Left renal pelvis (tissue), 4 donors: ENCODE measurements around the gene PLK5. TPM values are rescaled to one million over a fixed set of nuclear protein-coding genes. Genes with fewer than 3 reads are reported as not detected.

Source experiments
- DNase-seq, 4 donors: peaks; one replicate each; pipeline ENCODE4 v3.0.0-alpha.2; 2013; ENCODE audit warnings: low read depth in 4 of 4, low spot score in 3 of 4
- polyA plus RNA-seq, 4 donors: library from polyadenylated mRNA; unstranded; fragments of 120-200 nt; gene quantifications; one replicate each; pipeline ENCODE4 v1.2.1, GENCODE V29; 2013; ENCODE audit not compliant: insufficient read length in 4 of 4

Gene PLK5
- polyA plus RNA-seq, 4 donors: 0.11 to 0.70 (median 0.35) TPM

GRCh38 chr19:1572795-1573194 lies 48.9 kb downstream of the PLK5 start:
- no peak for DNase-seq

GRCh38 chr19:1574354-1575136 lies 50.7 kb downstream of the PLK5 start:
- DNase-seq: no peak

- DNase-seq: no peak
Measured at GRCh38 chr19:1575323-1576241, 51.7 kb downstream of the PLK5 start.

GRCh38 chr19:1576242-1577089 lies 52.6 kb downstream of the PLK5 start:
- no peak for DNase-seq

GRCh38 chr19:1577090-1577928 lies 53.4 kb downstream of the PLK5 start:
- DNase-seq: no peak

- DNase-seq: no peak
Measured at GRCh38 chr19:1577929-1578618, 54.2 kb downstream of the PLK5 start.

- no peak for DNase-seq
Measured at GRCh38 chr19:1579222-1579621, 55.3 kb downstream of the PLK5 start.

- DNase-seq: no peak
Measured at GRCh38 chr19:1580382-1580781, 56.5 kb downstream of the PLK5 start.

GRCh38 chr19:1580957-1581356 lies 57.1 kb downstream of the PLK5 start:
- DNase-seq: no peak

- no peak for DNase-seq
Measured at GRCh38 chr19:1582201-1582600, 58.3 kb downstream of the PLK5 start.

GRCh38 chr19:1584500-1585242 lies 60.8 kb downstream of the PLK5 start:
- no peak for DNase-seq

- no peak for DNase-seq
Measured at GRCh38 chr19:1585243-1585580, 61.3 kb downstream of the PLK5 start.

Other genes with a start within 250 kb of the PLK5 start
- gene FAM174C, start 248.5 kb upstream of the PLK5 start, polyA plus RNA-seq: 10 to 100 TPM; 13.3 to 29.7 (median 15.8) TPM
- 1 to 10 TPM; 1.8 to 4.6 (median 3.1) TPM for gene EFNA2, start 238.2 kb upstream of the PLK5 start, polyA plus RNA-seq
- gene NDUFS7, start 140.2 kb upstream of the PLK5 start, polyA plus RNA-seq: 10 to 100 TPM; 32.0 to 90.9 (median 46.4) TPM
- gene GAMT, start 122.5 kb upstream of the PLK5 start, polyA plus RNA-seq: 10 to 100 TPM; 24.2 to 37.3 (median 30.3) TPM
- gene DAZAP1, start 116.5 kb upstream of the PLK5 start, polyA plus RNA-seq: 100 to 1,000 TPM in 1 of 4 donors, 10 to 100 TPM in 3; 61.7 to 103 (median 80.9) TPM
- 100 to 1,000 TPM; 544 to 886 (median 605) TPM for gene RPS15, start 85.7 kb upstream of the PLK5 start, polyA plus RNA-seq
- 1 to 10 TPM; 1.0 to 1.5 (median 1.2) TPM for gene APC2, start 74.0 kb upstream of the PLK5 start, polyA plus RNA-seq
- 10 to 100 TPM; 16.5 to 37.0 (median 21.9) TPM for gene C19orf25, start 44.9 kb upstream of the PLK5 start, polyA plus RNA-seq
- 1 to 10 TPM; 2.1 to 9.8 (median 5.2) TPM for gene PCSK4, start 33.7 kb upstream of the PLK5 start, polyA plus RNA-seq
- 10 to 100 TPM in 2 of 4 donors, 1 to 10 TPM in 2; 2.2 to 23.5 (median 14.0) TPM for gene REEP6, start 32.9 kb upstream of the PLK5 start, polyA plus RNA-seq
- gene ADAMTSL5, start 11.1 kb upstream of the PLK5 start, polyA plus RNA-seq: 1 to 10 TPM in 2 of 4 donors, under 1 TPM in 2; 0.79 to 2.5 (median 0.96) TPM
- gene MEX3D, start 44.2 kb downstream of the PLK5 start, polyA plus RNA-seq: 10 to 100 TPM; 21.8 to 33.4 (median 31.2) TPM
- gene MBD3, start 68.8 kb downstream of the PLK5 start, polyA plus RNA-seq: 10 to 100 TPM; 43.1 to 80.9 (median 44.9) TPM
- gene UQCR11, start 81.4 kb downstream of the PLK5 start, polyA plus RNA-seq: 100 to 1,000 TPM in 2 of 4 donors, 10 to 100 TPM in 2; 86.3 to 159 (median 107) TPM
- 100 to 1,000 TPM; 104 to 127 (median 108) TPM for gene TCF3, start 128.5 kb downstream of the PLK5 start, polyA plus RNA-seq
- gene ONECUT3, start 229.4 kb downstream of the PLK5 start, polyA plus RNA-seq: under 1 TPM in 3 of 4 donors, not detected in 1; 0.03 to 0.05 (median 0.03) TPM